ENCODE measurements around the gene SKAP1. TPM values are rescaled to one million over a fixed set of nuclear protein-coding genes. Genes with fewer than 3 reads are reported as not detected.
"Not testable (repeated sequence)": the region's sequence is repeated elsewhere in the genome, so short reads cannot be mapped to it uniquely, and the experiment has no call there.

The SKAP1 gene
- total RNA-seq, 1 donor from 2014 or later: 1.1 TPM

- DNase-seq (ENCODE audit: low spot score): not testable (repeated sequence)
Measured at GRCh38 chr17:48449335-48449734, 19.3 kb upstream of the SKAP1 start.

GRCh38 chr17:48445248-48445620 is 15.2 kb upstream of the SKAP1 start:
- no peak for DNase-seq (ENCODE audit: low spot score)

- no peak for DNase-seq (ENCODE audit: low spot score)
Measured at GRCh38 chr17:48444516-48445247, 14.7 kb upstream of the SKAP1 start.

- DNase-seq (ENCODE audit: low spot score): no peak
Measured at GRCh38 chr17:48443712-48444111, 13.7 kb upstream of the SKAP1 start.

- no peak for DNase-seq (ENCODE audit: low spot score)
Measured at GRCh38 chr17:48442819-48443218, 12.8 kb upstream of the SKAP1 start.

DNA sequence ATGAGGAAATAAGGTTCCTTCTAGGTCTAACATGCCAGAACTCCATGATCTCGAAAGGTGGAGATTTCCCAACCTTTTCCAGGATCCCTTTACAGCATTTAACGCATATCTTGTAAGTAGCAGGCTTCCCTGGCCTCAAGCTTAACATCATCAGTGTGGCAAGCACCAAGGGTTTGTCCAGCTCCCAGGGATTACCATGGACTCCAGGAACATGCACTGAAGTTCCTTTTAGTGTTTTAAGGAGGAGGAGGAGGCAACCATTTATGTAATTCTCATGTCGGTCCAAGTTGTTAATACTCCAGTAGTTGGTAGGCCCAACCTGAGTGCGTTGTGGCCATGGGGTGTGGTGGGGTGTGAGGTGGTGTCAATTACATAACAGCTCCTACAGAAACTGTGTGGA is 11.8 kb upstream of the SKAP1 start:
- no peak for DNase-seq (ENCODE audit: low spot score)

GRCh38 chr17:48441231-48441711 is 11.3 kb upstream of the SKAP1 start:
- DNase-seq (ENCODE audit: low spot score): no peak

DNA sequence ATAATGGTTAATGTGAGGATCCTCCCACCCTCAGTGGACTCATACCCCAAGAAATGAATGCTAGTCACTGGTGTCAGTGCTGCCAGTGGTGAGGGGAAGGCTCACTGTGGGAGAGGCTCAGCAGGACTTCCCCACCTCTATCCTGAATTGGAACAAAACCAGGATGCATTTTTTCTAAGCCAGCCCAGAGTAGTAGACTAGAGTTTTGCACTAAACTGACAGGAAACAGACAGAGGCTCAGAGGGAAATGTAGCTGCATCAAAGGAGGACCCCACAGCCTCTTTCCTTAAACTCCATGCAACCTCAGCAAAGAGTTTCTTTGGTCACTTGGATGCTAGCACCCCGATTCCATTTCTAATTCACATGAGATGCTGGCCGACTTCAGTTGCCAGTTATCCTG is 10.7 kb upstream of the SKAP1 start:
- DNase-seq (ENCODE audit: low spot score): no peak

- DNase-seq (ENCODE audit: low spot score): no peak
Measured at GRCh38 chr17:48439875-48440505, 10.0 kb upstream of the SKAP1 start.

- DNase-seq (ENCODE audit: low spot score): no peak
Measured at GRCh38 chr17:48439110-48439850, 9.3 kb upstream of the SKAP1 start.

GRCh38 chr17:48438516-48439061 is 8.6 kb upstream of the SKAP1 start:
- no peak for DNase-seq (ENCODE audit: low spot score)

DNA sequence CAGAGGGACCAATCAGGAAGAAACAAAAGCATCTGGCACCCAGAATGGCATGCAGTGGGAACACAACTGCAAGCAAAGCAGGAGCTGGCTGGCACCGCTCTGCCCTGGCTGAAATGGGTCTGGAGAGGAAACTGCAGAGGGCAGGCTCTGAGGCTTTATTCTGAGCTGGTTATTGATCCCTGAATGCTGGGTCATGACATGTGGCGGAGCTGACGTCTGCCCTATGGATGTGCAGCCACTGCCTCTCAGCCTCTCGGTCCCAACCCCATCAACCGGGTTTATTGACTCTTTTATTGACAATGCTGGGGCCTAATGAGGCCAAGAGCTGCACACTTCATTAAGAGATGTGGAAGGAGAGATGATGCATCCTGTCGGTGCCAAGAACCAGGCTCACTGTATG is 3.9 kb upstream of the SKAP1 start:
- DNase-seq (ENCODE audit: low spot score): no peak

DNA sequence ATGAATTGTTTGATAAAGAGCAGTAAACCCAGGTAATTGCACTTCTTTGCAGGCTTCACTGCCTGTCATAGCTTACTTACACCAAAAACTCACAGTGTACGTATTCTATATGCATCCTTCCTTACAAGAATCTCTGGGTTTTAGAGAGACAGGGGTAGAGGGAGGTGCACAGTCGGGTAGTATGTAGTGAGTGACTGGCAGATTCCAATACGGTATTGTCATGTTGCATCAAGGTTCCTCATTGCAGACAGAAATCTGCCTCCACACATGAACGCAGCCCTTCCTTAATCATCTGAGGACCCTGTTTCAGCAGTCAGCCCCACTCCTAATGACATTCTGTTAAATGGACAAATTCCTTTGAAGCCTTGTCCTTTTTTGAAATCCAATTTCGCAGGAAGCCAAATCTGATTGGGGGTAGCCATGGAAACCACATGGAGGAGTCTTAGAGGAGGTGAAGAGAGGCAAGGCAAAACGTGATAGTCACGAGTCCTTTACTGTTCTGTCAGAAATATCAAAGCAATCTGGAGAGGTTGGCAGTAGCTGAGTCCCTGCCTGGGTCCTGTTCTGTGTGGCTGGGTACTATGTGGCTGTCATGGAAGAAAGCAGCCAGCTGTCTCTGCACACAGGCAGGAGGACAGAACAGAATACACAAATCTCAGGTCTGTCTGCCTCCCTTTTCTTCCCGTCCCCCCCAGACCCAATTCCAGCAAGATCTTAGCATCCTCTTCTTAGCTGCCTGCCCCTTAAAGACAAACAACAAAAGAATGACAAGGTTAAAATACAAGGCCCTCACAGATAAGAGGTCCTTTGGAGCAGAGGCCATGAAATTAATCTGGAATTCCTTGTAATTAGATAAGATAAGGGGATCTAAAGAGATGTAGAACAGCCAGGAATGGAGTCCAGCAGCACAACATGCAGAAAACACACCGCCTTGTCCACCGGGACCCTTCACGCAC is 3.1 kb upstream of the SKAP1 start:
- no peak for DNase-seq (ENCODE audit: low spot score)

GRCh38 chr17:48429156-48429555 is 858 bp downstream of the SKAP1 start:
- DNase-seq (ENCODE audit: low spot score): no peak

GRCh38 chr17:48427598-48427997 is 2.4 kb downstream of the SKAP1 start:
- DNase-seq (ENCODE audit: low spot score): no peak

- no peak for DNase-seq (ENCODE audit: low spot score)
Measured at GRCh38 chr17:48426761-48427500, 3.1 kb downstream of the SKAP1 start.

GRCh38 chr17:48426019-48426665 is 3.9 kb downstream of the SKAP1 start:
- DNase-seq (ENCODE audit: low spot score): no peak

DNA sequence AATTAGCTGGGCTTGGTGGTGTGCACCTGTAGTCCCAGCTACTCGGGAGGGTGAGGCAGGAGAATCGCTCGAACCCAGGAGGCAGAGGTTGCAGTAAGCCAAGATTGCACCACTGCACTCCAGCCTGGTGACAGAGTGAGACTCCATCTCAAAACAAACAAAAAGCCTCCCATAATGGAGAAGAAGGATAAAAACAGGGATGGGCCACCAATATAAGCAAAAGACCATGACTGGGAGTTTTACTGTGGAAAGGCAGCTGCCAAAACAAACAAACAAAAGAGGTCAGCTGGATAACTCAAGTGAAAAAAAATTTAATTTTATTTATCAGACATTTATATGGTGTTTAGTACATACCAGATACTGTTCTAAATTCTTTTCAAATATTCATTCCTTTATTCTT is 8.0 kb downstream of the SKAP1 start:
- DNase-seq (ENCODE audit: low spot score): not testable (repeated sequence)

- DNase-seq (ENCODE audit: low spot score): no peak
Measured at GRCh38 chr17:48420823-48421222, 9.2 kb downstream of the SKAP1 start.

GRCh38 chr17:48416971-48417370 is 13.0 kb downstream of the SKAP1 start:
- DNase-seq (ENCODE audit: low spot score): no peak

Data from mesenteric fat pad (tissue), 1 donor.